H1 (cell line): ENCODE results near the gene UBE2L6. TPM values are rescaled to one million over a fixed set of nuclear protein-coding genes. Genes with fewer than 3 reads are reported as not detected.

Experiments
- CTCF ChIA-PET: fragments of 300-600 bp; sonication (Branson Sonifier 250); formaldehyde crosslinking; loops from one replicate; lab custom pipeline; 2021; ENCODE audit not compliant: partially characterized antibody; lab: Charles Lee
- POLR2A ChIA-PET: fragments of 300-600 bp; sonication (Branson Sonifier 250); formaldehyde crosslinking; loops from one replicate; lab custom pipeline; 2021; ENCODE audit warnings: inconsistent platforms; ENCODE audit not compliant: partially characterized antibody; lab: Charles Lee
- DNase-seq, 2 experiments: peaks; one replicate each; pipeline versions ENCODE4 v3.0.0 to v3.0.0-alpha.2; 2010 to 2022; ENCODE audit warnings: low spot score in 2 of 2, low read depth in 1 of 2, mixed read lengths in 1 of 2
- FAIRE-seq: peaks from 2 replicates; lab custom pipeline; 2011; peaks lifted over from hg19 to GRCh38; lab: Jason Lieb, UNC
- H2AFZ ChIP-seq: 2 replicates; pipeline ENCODE4 v1.8.1; 2012; ENCODE audit warnings: low read length, inconsistent platforms
- H2AK5ac ChIP-seq: 2 replicates; pipeline ENCODE4 v1.6.1; 2013; ENCODE audit warnings: low read depth, low read length
- H2BK120ac ChIP-seq: replicated peaks from 2 replicates; pipeline ENCODE3; 2013; ENCODE audit warnings: low read depth, low read length, inconsistent platforms
- H2BK12ac ChIP-seq: 2 replicates; pipeline ENCODE4 v1.6.1; 2013; ENCODE audit warnings: low read depth, low read length
- H2BK15ac ChIP-seq: 2 replicates; pipeline ENCODE4 v1.6.1; 2013; ENCODE audit warnings: low read length
- H2BK20ac ChIP-seq: 2 replicates; pipeline ENCODE4 v1.6.1; 2013; ENCODE audit warnings: low read length
- H2BK5ac ChIP-seq: 2 replicates; pipeline ENCODE4 v1.6.1; 2013; ENCODE audit warnings: low read depth, low read length
- H3K14ac ChIP-seq: 2 replicates; pipeline ENCODE4 v1.6.1; 2013; ENCODE audit warnings: inconsistent platforms; ENCODE audit not compliant: insufficient read length
- H3K18ac ChIP-seq: 2 replicates; pipeline ENCODE4 v1.6.1; 2013; ENCODE audit warnings: low read length; ENCODE audit errors: extremely low read depth
- H3K23ac ChIP-seq: 2 replicates; pipeline ENCODE4 v1.6.1; 2013; ENCODE audit warnings: inconsistent platforms; ENCODE audit not compliant: insufficient read length
- H3K23me2 ChIP-seq: 2 replicates; pipeline ENCODE4 v1.6.1; 2013; ENCODE audit warnings: low read depth, low read length
- H3K27ac ChIP-seq: 2 replicates; pipeline ENCODE4 v1.6.1; 2011; ENCODE audit warnings: low read depth, low read length, inconsistent platforms
- H3K27me3 ChIP-seq, 4 experiments: replicated peaks in 1 of 4; 1 replicate in 1 of 4; 2 replicates in 3 of 4; pipeline versions ENCODE4 v1.6.1 to v1.8.1; 2011 to 2013; ENCODE audit warnings: low read length in 3 of 4, mild to moderate bottlenecking in 3 of 4, inconsistent platforms in 2 of 4, mixed read lengths in 2 of 4, moderate library complexity in 1 of 4; ENCODE audit not compliant: control insufficient read depth in 3 of 4, insufficient read depth in 3 of 4; ENCODE audit errors: extremely low read depth in 1 of 4
- H3K36me3 ChIP-seq, 4 experiments: 2 replicates each; pipeline versions ENCODE4 v1.6.1 to v1.8.1; 2011 to 2013; ENCODE audit warnings: mild to moderate bottlenecking in 4 of 4, low read length in 3 of 4, moderate library complexity in 2 of 4, control low read depth in 1 of 4, inconsistent platforms in 1 of 4; ENCODE audit not compliant: insufficient read depth in 4 of 4, control insufficient read depth in 2 of 4
- H3K4ac ChIP-seq: replicated peaks from 2 replicates; pipeline ENCODE3; 2013; ENCODE audit warnings: low read length, low read depth, mixed read lengths, inconsistent platforms; ENCODE audit not compliant: insufficient read length
- H3K4me1 ChIP-seq, 4 experiments: replicated peaks in 1 of 4; 1 replicate in 1 of 4; 2 replicates in 3 of 4; pipeline versions ENCODE4 v1.6.1 to v1.8.1; 2011 to 2013; ENCODE audit warnings: low read length in 3 of 4, inconsistent platforms in 2 of 4, mixed read lengths in 1 of 4; ENCODE audit not compliant: insufficient read depth in 4 of 4, control insufficient read depth in 3 of 4
- H3K4me2 ChIP-seq, 2 experiments: 2 replicates each; pipeline versions ENCODE4 v1.6.1 to v1.8.1; 2011 to 2013; ENCODE audit warnings: low read depth in 2 of 2, low read length in 2 of 2, control low read depth in 1 of 2, inconsistent platforms in 1 of 2, mild to moderate bottlenecking in 1 of 2; ENCODE audit not compliant: insufficient read depth in 1 of 2
- H3K4me3 ChIP-seq, 4 experiments: fragments of 200-600, 300-600 bp in 1 of 4; sonication (generic), shearing (Covaris generic), sonication (Bioruptor Twin) in 1 of 4; 2 replicates each; pipeline versions ENCODE4 v1.5.1 to v1.8.1; 2011 to 2016; ENCODE audit warnings: low read length in 4 of 4, low read depth in 3 of 4, control low read depth in 2 of 4, inconsistent platforms in 2 of 4, mild to moderate bottlenecking in 2 of 4, mixed read lengths in 1 of 4, moderate library complexity in 1 of 4; ENCODE audit not compliant: insufficient read depth in 2 of 4; ENCODE audit errors: extremely low read depth in 1 of 4
- H3K56ac ChIP-seq: replicated peaks from 2 replicates; pipeline ENCODE3; 2013; ENCODE audit warnings: low read depth, mild to moderate bottlenecking, mixed read lengths, low read length, inconsistent platforms; ENCODE audit not compliant: insufficient read length
- H3K79me1 ChIP-seq: 2 replicates; pipeline ENCODE4 v1.6.1; 2013; ENCODE audit warnings: low read depth, low read length, control low read depth
- H3K79me2 ChIP-seq, 2 experiments: 2 replicates each; pipeline versions ENCODE4 v1.6.1 to v1.8.1; 2012 to 2013; ENCODE audit warnings: low read length in 2 of 2, mild to moderate bottlenecking in 2 of 2, inconsistent platforms in 1 of 2; ENCODE audit not compliant: insufficient read depth in 2 of 2, control insufficient read depth in 1 of 2
- H3K9ac ChIP-seq, 4 experiments: replicated peaks in 1 of 4; 1 replicate in 1 of 4; 2 replicates in 3 of 4; pipeline versions ENCODE4 v1.6.1 to v1.8.1; 2011 to 2013; ENCODE audit warnings: low read depth in 3 of 4, low read length in 3 of 4, control low read depth in 2 of 4, mild to moderate bottlenecking in 2 of 4, moderate library complexity in 2 of 4, inconsistent platforms in 1 of 4; ENCODE audit errors: extremely low read depth in 1 of 4
- H3K9me3 ChIP-seq, 2 experiments: 2 replicates each; pipeline versions ENCODE4 v1.6.1 to v1.8.1; 2012 to 2013; ENCODE audit warnings: mild to moderate bottlenecking in 2 of 2, moderate library complexity in 2 of 2, control low read depth in 1 of 2, inconsistent platforms in 1 of 2, low read depth in 1 of 2, low read length in 1 of 2, mixed read lengths in 1 of 2; ENCODE audit not compliant: insufficient read depth in 2 of 2
- H4K20me1 ChIP-seq, 2 experiments: replicated peaks in 1 of 2; 2 replicates each; pipeline versions ENCODE3 to v1.8.1; 2011 to 2013; ENCODE audit warnings: inconsistent platforms in 2 of 2, low read length in 2 of 2, mild to moderate bottlenecking in 1 of 2; ENCODE audit not compliant: insufficient read depth in 2 of 2, control insufficient read depth in 1 of 2
- H4K5ac ChIP-seq: 2 replicates; pipeline ENCODE4 v1.6.1; 2013; ENCODE audit warnings: low read length, low read depth, mixed read lengths, inconsistent platforms; ENCODE audit not compliant: insufficient read length
- H4K8ac ChIP-seq: 2 replicates; pipeline ENCODE4 v1.8.0; 2013; ENCODE audit warnings: mild to moderate bottlenecking, moderate library complexity, low read length, inconsistent platforms; ENCODE audit not compliant: insufficient read depth; ENCODE audit errors: extremely low read depth
- H4K91ac ChIP-seq: replicated peaks from 2 replicates; pipeline ENCODE3; 2013; ENCODE audit warnings: low read length, mixed read lengths, inconsistent platforms; ENCODE audit not compliant: insufficient read length
- CTCF ChIP-seq, 3 experiments: IDR thresholded peaks; 1 replicate in 2 of 3; 2 replicates in 1 of 3; pipeline versions ENCODE4 v1.5.1 to v1.6.1; 2011; ENCODE audit warnings: low read length in 3 of 3, mild to moderate bottlenecking in 3 of 3, inconsistent platforms in 2 of 3, low read depth in 1 of 3, moderate library complexity in 1 of 3; ENCODE audit not compliant: insufficient read depth in 1 of 3; ENCODE audit errors: control extremely low read depth in 1 of 3
- RAD21 ChIP-seq, 2 experiments: IDR thresholded peaks in 1 of 2; conservative IDR thresholded peaks in 1 of 2; 2 replicates each; pipeline ENCODE4 v1.6.1; 2011; ENCODE audit warnings: low read depth in 2 of 2, low read length in 2 of 2, improper control_type of control experiment in 1 of 2, inconsistent platforms in 1 of 2, mild to moderate bottlenecking in 1 of 2, moderate library complexity in 1 of 2
- SIN3A ChIP-seq, 2 experiments: IDR thresholded peaks in 1 of 2; conservative IDR thresholded peaks in 1 of 2; 2 replicates each; pipeline ENCODE4 v1.6.1; 2011 to 2012; ENCODE audit warnings: low read length in 2 of 2, improper control_type of control experiment in 1 of 2, low read depth in 1 of 2, mild to moderate bottlenecking in 1 of 2
- WGBS, 2 experiments: shearing (Covaris generic) in 1 of 2; methylation state at CpG; one replicate each; pipeline versions ENCODE4 v1.1.6 to v1.1.7; 2013 to 2015; ENCODE audit warnings: low lambda C conversion rate in 2 of 2, mixed read lengths in 2 of 2, inconsistent platforms in 1 of 2, low coverage in 1 of 2, missing lambda C conversion rate in 1 of 2; ENCODE audit not compliant: insufficient replicate concordance in 2 of 2, insufficient coverage in 1 of 2, insufficient read length in 1 of 2; ENCODE audit errors: extremely low coverage in 1 of 2, missing lambda C conversion rate in 1 of 2; 5-methylcytosine and 5-hydroxymethylcytosine counted together
- polyA plus RNA-seq, 7 experiments: library from polyadenylated mRNA; depleted of rRNA in 3 of 7; stranded (reverse) in 5 of 7; unstranded in 2 of 7; fragments of >200 nt in 5 of 7; fragments of 200-250 nt in 2 of 7; gene quantifications; 1 replicate in 5 of 7; 2 replicates in 1 of 7; 4 replicates in 1 of 7; pipeline versions ENCODE4 v1.2.1 to v1.2.3, GENCODE V29; 2011 to 2013; ENCODE audit warnings: missing spikeins in 2 of 7, mixed read lengths in 2 of 7
- total RNA-seq: library from RNA; stranded (reverse); fragmentation: NEBNext Ultra II Directional; extraction: Animal tissue kit (Norgen Biotek cat#: 25700); gene quantifications from 2 replicates; pipeline ENCODE4 v1.2.1, GENCODE V29; 2021

Gene UBE2L6
- total and polyA plus RNA-seq, 2 of the 8 experiments (the other 6 are each of a cell fraction or from before 2014, with no cell fraction given) = 67.8 to 89.2 TPM

- Histone ChIP-seq H3K4me1 (peaks cover 4 to 7% (median 4%) of the 10 kb centered on the region in 4 experiments; a peak in 6 of 7 replicates), H4K8ac (no peak overlapping the region), H2AK5ac (no peak overlapping the region), H3K36me3 (peaks cover 2 to 11% (median 5%) of the 10 kb centered on the region in 4 experiments; a peak in 4 of 8 replicates), H4K5ac (no peak overlapping the region), H2BK15ac (no peak overlapping the region), H3K27ac (no peak overlapping the region), H4K20me1 (peaks cover 0 to 3% of the 10 kb centered on the region in 2 experiments), H2BK5ac (peak overlapping the region; percentile 22; the same call in 1 of the 2 replicates), H2AFZ (no peak overlapping the region), H3K4me3 (no peak overlapping the region), H2BK120ac (no peak overlapping the region), H3K23me2 (peaks cover 6% of the 10 kb centered on the region; the same call in 1 of the 2 replicates), H3K23ac (no peak overlapping the region), H3K9ac (no peak overlapping the region), H3K18ac (peak overlapping the region; percentile 51; the same call in 1 of the 2 replicates), H4K91ac (no peak overlapping the region), H3K14ac (no peak overlapping the region), H2BK20ac (no peak overlapping the region), H3K79me1 (no peaks in the 10 kb centered on the region), H2BK12ac (0 out of 2 replicates have a peak overlapping the region, but pooled peaks have one; percentile 10), H3K4ac (no peak overlapping the region), H3K27me3 (no peaks in the 10 kb centered on the region), H3K9me3 (no peaks in the 10 kb centered on the region), H3K56ac (no peak overlapping the region), H3K4me2 (no peak overlapping the region), H3K79me2 (peaks cover 0 to 29% of the 10 kb centered on the region in 2 experiments; a peak in 2 of 4 replicates)
- CTCF ChIA-PET = interaction anchor here (0.6 to 4.9 kb wide), 25 partner anchors 9 to 227 kb away, joined by 3 to 41 read pairs (median 4); partner anchors contain the start of genes SSRP1 and TIMM10
- DNase-seq (no peak), FAIRE-seq (peak; percentile 65)
- POLR2A ChIA-PET = interaction anchor here (0.7 to 7.1 kb wide), 5 partner anchors 15 to 89 kb away, joined by 3 to 95 read pairs (median 4); partner anchors contain the start of gene YPEL4
- WGBS, 2 experiments = 85% methylated on average over 4 of the region's 4 CpGs; no CpG with 5 or more reads in 1 of the 2 experiments
- TF ChIP-seq CTCF (IDR thresholded peaks at IDR 0.05; ENCODE audit: control extremely low read depth in 1 of 3, insufficient read depth in 1 of 3, low read depth in 1 of 3, low read length in 3 of 3) = peak in 2 of 3 experiments; percentile 54 to 57; a peak in 3 of 4 replicates
- peak; percentile 73 to 79 for TF ChIP-seq RAD21 (IDR thresholded peaks at IDR 0.05 in 1 of 2, conservative IDR thresholded peaks at IDR 0.05 in 1 of 2; ENCODE audit: low read depth in 2 of 2, low read length in 2 of 2)
- no peak for TF ChIP-seq SIN3A (conservative IDR thresholded peaks at IDR 0.05 in 1 of 2, IDR thresholded peaks at IDR 0.05 in 1 of 2; ENCODE audit: low read depth in 1 of 2, low read length in 2 of 2)
Observed at GRCh38 chr11:57562596-57562995, 4.9 kb downstream of the UBE2L6 start.
